Stimulated activated CD8-positive, alpha-beta memory T cell treated with anti-CD3 and anti-CD28 coated beads, Interleukin-15, amount 100 ng/mL, for 48 hours (primary cell): ENCODE measurements around the gene FTCDNL1.
A peak's percentile ranks its signal among the peaks of the same experiment; 100 is the strongest.

Experiments used
- DNase-seq, 2 donors: peaks; one replicate each; pipeline ENCODE4 v3.0.0-alpha.2; 2020; ENCODE audit warnings: low read depth in 2 of 2

The FTCDNL1 gene

GRCh38 chr2:199850718-199851500, at the start of gene FTCDNL1:
FTCDNL1 (minus strand) TSS chr2:199851192; CDS start chr2:199848962, 2,230 bp downstream.
- peak; percentile 47 to 57 for DNase-seq

- DNase-seq, result no peak
Measured at GRCh38 chr2:199896617-199897016, 45.6 kb upstream of the FTCDNL1 start.

- DNase-seq, result no peak
Measured at GRCh38 chr2:199895406-199895805, 44.4 kb upstream of the FTCDNL1 start.

GRCh38 chr2:199883474-199884212, 32.7 kb upstream of the FTCDNL1 start:
- no peak for DNase-seq

GRCh38 chr2:199882667-199883066, 31.7 kb upstream of the FTCDNL1 start:
- DNase-seq, result no peak

- no peak for DNase-seq
Measured at GRCh38 chr2:199875400-199875799, 24.4 kb upstream of the FTCDNL1 start.

GRCh38 chr2:199874209-199874608, 23.2 kb upstream of the FTCDNL1 start:
- no peak for DNase-seq

GRCh38 chr2:199870581-199870980, 19.6 kb upstream of the FTCDNL1 start:
- DNase-seq, result no peak

- no peak for DNase-seq
Measured at GRCh38 chr2:199869653-199870052, 18.7 kb upstream of the FTCDNL1 start.

- DNase-seq, result no peak
Measured at GRCh38 chr2:199869227-199869541, 18.2 kb upstream of the FTCDNL1 start.

- DNase-seq, result no peak
Measured at GRCh38 chr2:199868431-199869226, 17.6 kb upstream of the FTCDNL1 start.

- no peak for DNase-seq
Measured at GRCh38 chr2:199865905-199866304, 14.9 kb upstream of the FTCDNL1 start.

GRCh38 chr2:199862788-199863187, 11.8 kb upstream of the FTCDNL1 start:
- DNase-seq, result no peak

GRCh38 chr2:199861132-199861774, 10.3 kb upstream of the FTCDNL1 start:
- no peak for DNase-seq

GRCh38 chr2:199855812-199856211, 4.8 kb upstream of the FTCDNL1 start:
- no peak for DNase-seq

- no peak for DNase-seq
Measured at GRCh38 chr2:199851883-199852282, 891 bp upstream of the FTCDNL1 start.

GRCh38 chr2:199851501-199851810, 464 bp upstream of the FTCDNL1 start:
- DNase-seq, result no peak

GRCh38 chr2:199850218-199850717, 724 bp downstream of the FTCDNL1 start:
- no peak for DNase-seq

- DNase-seq, result no peak
Measured at GRCh38 chr2:199848389-199849130, 2.4 kb downstream of the FTCDNL1 start.

GRCh38 chr2:199847181-199847864, 3.7 kb downstream of the FTCDNL1 start:
- no peak for DNase-seq
